PC-3 (cell line): ENCODE measurements around the gene TEX14.

Experiments used
- EZH2 ChIP-seq: fragments of 300-600 bp; sonication (generic); IDR thresholded peaks from one replicate; pipeline ENCODE4 v1.6.1; 2017; ENCODE audit warnings: antibody characterized with exemption, mild to moderate bottlenecking, low read length; ENCODE audit not compliant: unreplicated experiment
- TF ChIP-seq, protein P1 (sequence below): fragments of 300-600 bp; sonication (generic); conservative IDR thresholded peaks from 2 replicates; pipeline ENCODE4 v1.5.1; 2017; ENCODE audit warnings: antibody characterized with exemption, low read depth, mild to moderate bottlenecking, low read length

DNA sequence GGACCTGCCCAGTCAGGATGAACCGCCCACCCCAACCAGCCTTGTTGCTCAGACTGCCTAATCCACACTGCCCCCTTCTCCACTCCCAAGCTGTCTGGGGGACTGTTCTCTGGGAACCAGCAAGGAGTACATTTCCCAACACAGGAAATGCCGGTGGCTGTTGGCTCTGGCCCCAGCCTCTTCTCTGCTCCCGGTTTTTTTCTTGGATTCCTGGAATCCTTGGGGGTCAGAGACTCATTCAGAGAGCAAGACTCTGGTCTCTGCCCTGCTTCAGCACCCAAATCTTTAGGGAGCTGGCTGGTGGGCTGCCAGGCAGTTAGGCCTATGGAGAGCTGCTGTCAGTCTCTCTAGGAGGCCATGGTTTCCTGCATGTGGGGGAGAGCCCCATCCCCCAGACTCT, 166.6 kb downstream of the TEX14 start:
- TF ChIP-seq EZH2, result no peak
- TF ChIP-seq, protein P1, sequence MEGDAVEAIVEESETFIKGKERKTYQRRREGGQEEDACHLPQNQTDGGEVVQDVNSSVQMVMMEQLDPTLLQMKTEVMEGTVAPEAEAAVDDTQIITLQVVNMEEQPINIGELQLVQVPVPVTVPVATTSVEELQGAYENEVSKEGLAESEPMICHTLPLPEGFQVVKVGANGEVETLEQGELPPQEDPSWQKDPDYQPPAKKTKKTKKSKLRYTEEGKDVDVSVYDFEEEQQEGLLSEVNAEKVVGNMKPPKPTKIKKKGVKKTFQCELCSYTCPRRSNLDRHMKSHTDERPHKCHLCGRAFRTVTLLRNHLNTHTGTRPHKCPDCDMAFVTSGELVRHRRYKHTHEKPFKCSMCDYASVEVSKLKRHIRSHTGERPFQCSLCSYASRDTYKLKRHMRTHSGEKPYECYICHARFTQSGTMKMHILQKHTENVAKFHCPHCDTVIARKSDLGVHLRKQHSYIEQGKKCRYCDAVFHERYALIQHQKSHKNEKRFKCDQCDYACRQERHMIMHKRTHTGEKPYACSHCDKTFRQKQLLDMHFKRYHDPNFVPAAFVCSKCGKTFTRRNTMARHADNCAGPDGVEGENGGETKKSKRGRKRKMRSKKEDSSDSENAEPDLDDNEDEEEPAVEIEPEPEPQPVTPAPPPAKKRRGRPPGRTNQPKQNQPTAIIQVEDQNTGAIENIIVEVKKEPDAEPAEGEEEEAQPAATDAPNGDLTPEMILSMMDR, result no peak
